ENCODE results near the gene EVA1A. TPM values are rescaled to one million over a fixed set of nuclear protein-coding genes. Genes with fewer than 3 reads are reported as not detected.

The EVA1A gene
- total and polyA plus RNA-seq, 2 of the 8 experiments (the other 6 are each of a cell fraction or from before 2014, with no cell fraction given), result 2.4 to 4.3 TPM

- TF ChIP-seq ATF2 (IDR thresholded peaks at IDR 0.05; ENCODE audit: low read length) (no peak), MAX (IDR thresholded peaks at IDR 0.05) (no peak), KDM1A (IDR thresholded peaks at IDR 0.05; ENCODE audit: borderline replicate concordance, low read length) (no peak), MAFK (IDR thresholded peaks at IDR 0.05; ENCODE audit: low read depth, low read length) (no peak)
Measured at GRCh38 chr2:75474115-75474514, 86.6 kb downstream of the EVA1A start (continued).

All from H1 (cell line).